Fibroblast of pulmonary artery (primary cell): ENCODE measurements around the gene HFE.
"Not testable (repeated sequence)": the region's sequence is repeated elsewhere in the genome, so short reads cannot be mapped to it uniquely, and the experiment has no call there.

ENCODE experiments used
- DNase-seq: peaks from one replicate; pipeline ENCODE4 v3.0.0-alpha.2; 2010; ENCODE audit warnings: low read depth
- H3K4me3 ChIP-seq: replicated peaks from 2 replicates; pipeline ENCODE4 v1.5.1; 2011; ENCODE audit warnings: low read depth, mild to moderate bottlenecking, control low read depth, low read length, moderate library complexity
- TF ChIP-seq, protein P1 (sequence below): IDR thresholded peaks from 2 replicates; pipeline ENCODE4 v1.5.1; 2011; ENCODE audit warnings: mild to moderate bottlenecking, control low read depth, low read length, inconsistent platforms; ENCODE audit errors: missing control alignments

Gene HFE

DNA sequence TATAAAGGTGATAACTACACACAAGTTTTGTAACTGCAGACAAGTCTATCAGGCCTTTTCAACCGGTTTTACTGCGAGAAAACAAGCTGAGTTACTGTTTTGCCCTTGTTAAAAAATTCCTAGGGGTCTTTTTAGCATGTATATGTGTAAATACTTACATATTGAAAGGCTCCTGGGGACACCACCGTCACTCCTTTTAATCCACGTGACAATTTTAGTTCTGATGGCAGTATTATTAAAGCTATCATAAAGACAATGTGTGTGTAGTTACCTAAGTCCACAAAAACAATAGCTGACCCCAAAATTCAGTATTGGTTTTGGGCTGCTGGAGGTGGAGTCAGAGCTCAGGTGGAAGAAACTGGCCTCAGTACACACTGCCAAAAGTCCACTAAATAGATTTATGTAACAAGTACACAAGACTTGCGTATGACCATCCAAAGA lies 41.3 kb upstream of the HFE start:
- DNase-seq = no peak
- TF ChIP-seq, protein P1, sequence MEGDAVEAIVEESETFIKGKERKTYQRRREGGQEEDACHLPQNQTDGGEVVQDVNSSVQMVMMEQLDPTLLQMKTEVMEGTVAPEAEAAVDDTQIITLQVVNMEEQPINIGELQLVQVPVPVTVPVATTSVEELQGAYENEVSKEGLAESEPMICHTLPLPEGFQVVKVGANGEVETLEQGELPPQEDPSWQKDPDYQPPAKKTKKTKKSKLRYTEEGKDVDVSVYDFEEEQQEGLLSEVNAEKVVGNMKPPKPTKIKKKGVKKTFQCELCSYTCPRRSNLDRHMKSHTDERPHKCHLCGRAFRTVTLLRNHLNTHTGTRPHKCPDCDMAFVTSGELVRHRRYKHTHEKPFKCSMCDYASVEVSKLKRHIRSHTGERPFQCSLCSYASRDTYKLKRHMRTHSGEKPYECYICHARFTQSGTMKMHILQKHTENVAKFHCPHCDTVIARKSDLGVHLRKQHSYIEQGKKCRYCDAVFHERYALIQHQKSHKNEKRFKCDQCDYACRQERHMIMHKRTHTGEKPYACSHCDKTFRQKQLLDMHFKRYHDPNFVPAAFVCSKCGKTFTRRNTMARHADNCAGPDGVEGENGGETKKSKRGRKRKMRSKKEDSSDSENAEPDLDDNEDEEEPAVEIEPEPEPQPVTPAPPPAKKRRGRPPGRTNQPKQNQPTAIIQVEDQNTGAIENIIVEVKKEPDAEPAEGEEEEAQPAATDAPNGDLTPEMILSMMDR = no peak
- H3K4me3 ChIP-seq = peak overlapping the region; percentile 53

DNA sequence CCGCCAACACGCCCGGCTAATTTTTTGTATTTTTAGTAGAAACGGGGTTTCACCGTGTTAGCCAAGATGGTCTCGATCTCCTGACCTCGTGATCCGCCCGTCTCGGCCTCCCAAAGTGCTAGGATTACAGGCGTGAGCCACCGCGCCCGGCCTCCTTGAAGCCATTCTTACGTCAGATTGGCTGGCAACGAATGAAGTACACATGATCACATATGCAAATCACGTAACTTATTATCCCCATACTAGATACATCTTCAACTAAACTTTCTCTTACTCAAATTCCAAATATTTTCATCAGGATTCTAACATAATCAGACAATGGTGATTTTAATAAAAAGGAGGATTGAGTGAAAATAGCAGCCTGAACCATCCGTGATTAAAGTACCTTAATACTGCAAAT lies 39.9 kb upstream of the HFE start:
- not testable (repeated sequence) for DNase-seq, H3K4me3 ChIP-seq

DNA sequence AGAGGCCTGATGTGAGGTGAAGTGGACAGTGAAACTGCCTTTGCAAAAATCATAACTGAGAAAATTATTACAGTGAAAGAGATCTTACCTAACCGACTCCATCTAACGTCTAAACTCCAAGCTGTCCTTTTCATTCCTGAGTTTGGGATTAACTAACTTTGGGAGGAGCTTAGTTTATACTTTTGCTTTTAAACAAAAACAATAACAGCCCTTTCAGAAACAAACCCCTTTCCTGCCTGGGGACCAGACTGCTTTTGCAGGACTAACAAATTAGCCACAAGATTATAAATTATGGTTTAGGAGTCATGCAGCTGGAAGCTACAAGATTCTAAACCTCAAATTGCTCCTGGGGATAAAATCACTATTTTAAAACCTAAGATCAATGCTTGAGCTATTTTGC lies 38.6 kb upstream of the HFE start:
- TF ChIP-seq, protein P1 = no peak
- H3K4me3 ChIP-seq = no peak overlapping the region
- no peak for DNase-seq

DNA sequence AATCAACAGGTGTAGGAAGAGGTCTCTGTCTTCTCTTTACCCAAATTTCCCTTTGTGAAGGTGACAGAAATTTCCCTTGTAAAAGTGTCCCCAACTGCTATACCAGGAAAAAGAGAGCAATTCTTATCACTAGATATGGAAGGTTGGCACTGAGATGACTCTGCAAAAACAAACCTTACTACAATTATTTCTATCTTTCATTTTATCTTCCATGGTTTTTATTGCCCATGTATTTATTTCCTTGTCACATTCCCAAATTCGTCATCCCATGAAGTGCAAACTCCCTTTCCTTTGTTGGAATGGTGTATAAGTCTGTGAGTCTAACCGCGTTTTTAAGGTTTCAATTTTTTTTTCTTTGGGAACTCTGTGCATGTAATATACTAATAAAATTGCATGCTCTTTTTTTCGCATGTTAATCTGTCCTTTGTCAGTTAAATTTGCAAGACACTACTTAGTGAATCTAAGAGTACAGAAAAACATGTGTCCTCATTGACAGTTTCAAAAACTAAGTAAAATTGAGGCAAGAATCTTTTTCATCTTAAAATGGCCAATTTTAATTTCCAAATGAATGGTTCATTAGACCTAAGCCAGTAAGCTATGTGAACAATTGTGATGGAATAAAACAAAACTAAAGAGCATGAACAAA lies 35.4 kb upstream of the HFE start:
- DNase-seq = no peak

GRCh38 chr6:26052762-26053250 lies 34.4 kb upstream of the HFE start:
- not testable (repeated sequence) for H3K4me3 ChIP-seq, DNase-seq

More for the DNA sequence above, 35.4 kb upstream of the HFE start:
- H3K4me3 ChIP-seq = no peak overlapping the region
- TF ChIP-seq, protein P1 = no peak

DNA sequence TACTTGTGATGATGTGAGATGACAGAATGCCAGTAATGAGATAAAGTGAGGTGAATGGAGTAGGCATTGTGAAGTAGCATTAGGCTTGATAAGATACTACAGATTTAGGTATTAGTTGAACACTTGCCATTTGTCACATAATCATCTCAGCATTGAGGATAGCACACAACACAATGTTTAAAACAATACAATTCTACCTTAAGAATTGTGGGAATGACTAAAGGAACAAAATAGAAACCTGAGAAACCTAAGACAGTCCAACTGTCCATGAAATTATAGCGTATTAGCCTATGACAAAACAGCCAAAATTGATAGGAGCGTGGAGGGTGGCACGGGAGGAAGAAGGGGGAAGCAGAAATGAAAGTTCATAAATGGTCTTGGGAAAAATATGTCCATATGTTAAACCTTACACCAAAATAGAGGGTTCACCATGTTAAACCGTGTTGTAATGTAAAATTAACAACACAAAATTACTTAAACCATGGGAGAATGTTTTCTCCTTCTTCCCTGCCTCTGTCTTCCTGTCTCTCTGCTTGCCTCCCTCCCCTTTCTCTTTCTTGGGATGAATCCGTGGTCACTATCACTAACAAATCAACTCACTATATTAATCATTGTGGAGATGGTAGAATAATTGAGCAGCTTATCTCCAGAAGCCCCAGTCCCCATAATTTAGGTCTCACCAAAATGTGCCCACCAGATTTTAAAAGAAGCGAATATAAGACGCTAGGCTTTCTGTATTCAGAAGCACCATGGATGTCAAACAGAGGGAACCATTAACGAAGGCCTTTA lies 33.0 kb upstream of the HFE start:
- H3K4me3 ChIP-seq = peak overlapping the region; percentile 85
- DNase-seq = no peak
- TF ChIP-seq, protein P1 = no peak

- peak overlapping the region; percentile 85 for H3K4me3 ChIP-seq
- DNase-seq = peak; percentile 96
- TF ChIP-seq, protein P1 = no peak
Observed at GRCh38 chr6:26054781-26055718, 32.2 kb upstream of the HFE start.
